SK-N-SH treated with all-trans-retinoic acid at 6 μM for 48 hours (cell line): Measurements from ENCODE around the gene LILRA6.

Experiments used
- ATAC-seq: fragments of 200-7000 bp; cut with Tn5 transposase; 3 replicates; pipeline ENCODE4 v1.9.1; 2020; ENCODE audit warnings: mild to moderate bottlenecking, moderate library complexity
- ARNTL ChIP-seq: fragments of 450-650 bp; formaldehyde crosslinking; IDR thresholded peaks from 2 replicates; pipeline ENCODE4 v1.5.0; 2020; ENCODE audit warnings: low read depth, mild to moderate bottlenecking, moderate library complexity, borderline replicate concordance
- BACH2 ChIP-seq: fragments of 250-450 bp; sonication (Bioruptor Pico); IDR thresholded peaks from 2 replicates; pipeline ENCODE4 v1.9.0; 2021; ENCODE audit warnings: mild to moderate bottlenecking, borderline replicate concordance
- CSDC2 ChIP-seq: fragments of 250-450 bp; sonication (Bioruptor Pico); IDR thresholded peaks from 2 replicates; pipeline ENCODE4 v1.5.0; 2020; ENCODE audit warnings: mild to moderate bottlenecking, moderate library complexity
- ESRRG ChIP-seq: fragments of 250-450 bp; sonication (Bioruptor Pico); IDR thresholded peaks from 2 replicates; pipeline ENCODE4 v1.6.1; 2021; ENCODE audit warnings: mild to moderate bottlenecking
- GLIS3 ChIP-seq: fragments of 250-450 bp; sonication (Bioruptor Pico); IDR thresholded peaks from 2 replicates; pipeline ENCODE4 v1.5.0; 2020; ENCODE audit warnings: mild to moderate bottlenecking, moderate library complexity
- ISL1 ChIP-seq: fragments of 250-450 bp; sonication (Bioruptor Pico); IDR thresholded peaks from 2 replicates; pipeline ENCODE4 v2.1.2; 2022; ENCODE audit warnings: mild to moderate bottlenecking, moderate library complexity
- OSR1 ChIP-seq: fragments of 250-450 bp; sonication (Bioruptor Pico); IDR thresholded peaks from 2 replicates; pipeline ENCODE4 v1.8.0; 2022; ENCODE audit warnings: moderate library complexity, mild to moderate bottlenecking, inconsistent platforms
- PPARA ChIP-seq: fragments of 250-450 bp; sonication (Bioruptor Pico); IDR thresholded peaks from 2 replicates; pipeline ENCODE4 v1.5.0; 2020; ENCODE audit warnings: mild to moderate bottlenecking, borderline replicate concordance
- RARB ChIP-seq: fragments of 250-450 bp; sonication (Bioruptor Pico); IDR thresholded peaks from 2 replicates; pipeline ENCODE4 v1.8.0; 2021; ENCODE audit warnings: mild to moderate bottlenecking, moderate library complexity
- SNAI2 ChIP-seq: fragments of 250-450 bp; sonication (Bioruptor Pico); IDR thresholded peaks from 2 replicates; pipeline ENCODE4 v1.5.0; 2020; ENCODE audit warnings: mild to moderate bottlenecking, moderate library complexity
- TCF4 ChIP-seq: fragments of 250-450 bp; sonication (Bioruptor Pico); IDR thresholded peaks from 2 replicates; pipeline ENCODE4 v1.8.0; 2021; ENCODE audit warnings: mild to moderate bottlenecking, moderate library complexity, borderline replicate concordance
- TOX ChIP-seq: fragments of 250-450 bp; sonication (Bioruptor Pico); IDR thresholded peaks from 2 replicates; pipeline ENCODE4 v1.8.0; 2021; ENCODE audit warnings: mild to moderate bottlenecking, moderate library complexity, borderline replicate concordance
- ZC3H10 ChIP-seq: fragments of 250-450 bp; sonication (Bioruptor Pico); IDR thresholded peaks from 2 replicates; pipeline ENCODE4 v1.5.1; 2021; ENCODE audit warnings: mild to moderate bottlenecking, moderate library complexity
- ZFP3 ChIP-seq: fragments of 250-450 bp; sonication (Bioruptor Pico); IDR thresholded peaks from 2 replicates; pipeline ENCODE4 v1.5.0; 2020; ENCODE audit warnings: mild to moderate bottlenecking, moderate library complexity
- ZNF565 ChIP-seq: fragments of 450-650 bp; formaldehyde crosslinking; conservative IDR thresholded peaks from 2 replicates; pipeline ENCODE4 v1.5.0; 2020; ENCODE audit warnings: low read depth, mild to moderate bottlenecking, moderate library complexity
- ZNF70 ChIP-seq: fragments of 450-650 bp; formaldehyde crosslinking; IDR thresholded peaks from 2 replicates; pipeline ENCODE4 v1.5.0; 2020; ENCODE audit warnings: mild to moderate bottlenecking, moderate library complexity
- ZNF8 ChIP-seq: fragments of 450-650 bp; formaldehyde crosslinking; IDR thresholded peaks from 2 replicates; pipeline ENCODE4 v1.5.0; 2020; ENCODE audit warnings: mild to moderate bottlenecking, moderate library complexity
- TF ChIP-seq, protein P1 (sequence below): fragments of 250-450 bp; sonication (Bioruptor Pico); IDR thresholded peaks from 2 replicates; pipeline ENCODE4 v1.8.0; 2020; ENCODE audit warnings: mild to moderate bottlenecking, moderate library complexity, borderline replicate concordance
- TF ChIP-seq, protein P2 (sequence below): fragments of 250-450 bp; sonication (Bioruptor Pico); IDR thresholded peaks from 2 replicates; pipeline ENCODE4 v1.8.0; 2021; ENCODE audit warnings: low read depth, mild to moderate bottlenecking, moderate library complexity, borderline replicate concordance
- TF ChIP-seq, protein P3 (sequence below): fragments of 250-450 bp; sonication (Bioruptor Pico); IDR thresholded peaks from 2 replicates; pipeline ENCODE4 v1.5.0; 2020; ENCODE audit warnings: mild to moderate bottlenecking, moderate library complexity
- TF ChIP-seq, protein P4 (sequence below): fragments of 250-450 bp; sonication (Bioruptor Pico); IDR thresholded peaks from 2 replicates; pipeline ENCODE4 v1.5.1; 2021; ENCODE audit warnings: mild to moderate bottlenecking, moderate library complexity
- TF ChIP-seq, protein P5 (sequence below): fragments of 250-450 bp; sonication (Bioruptor Pico); IDR thresholded peaks from 2 replicates; pipeline ENCODE4 v1.5.1; 2020; ENCODE audit warnings: low read depth, mild to moderate bottlenecking, moderate library complexity

Gene LILRA6

DNA sequence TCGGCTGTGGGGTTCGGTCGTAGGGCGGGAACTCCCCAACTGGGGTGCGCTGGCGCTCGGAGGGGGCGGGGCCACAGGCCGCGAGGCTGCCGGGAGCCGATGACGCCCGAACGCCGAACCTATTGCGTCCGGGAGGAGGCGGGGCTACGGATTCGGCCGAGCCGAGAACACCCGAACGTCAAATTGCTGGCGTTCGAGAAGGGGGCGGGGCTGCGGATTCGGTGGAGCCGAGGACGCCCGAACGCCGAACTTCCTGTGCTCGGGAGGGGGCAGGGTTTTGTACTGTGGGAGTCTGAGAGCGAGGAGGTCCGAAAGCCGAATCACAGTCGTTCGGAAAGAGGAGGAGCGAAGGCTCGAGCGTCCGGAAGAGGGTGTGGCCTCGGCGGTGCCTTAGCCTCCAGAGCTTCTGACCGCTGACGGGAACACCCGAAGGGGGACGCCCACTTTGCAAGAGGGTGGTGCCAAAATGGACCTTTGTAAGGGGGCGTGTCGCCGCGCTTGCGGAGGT lies 52.0 kb downstream of the LILRA6 start:
- no peak for TF ChIP-seq OSR1 (CRISPR knock-in tag)
- no peak for TF ChIP-seq ZFP3
- TF ChIP-seq RARB (CRISPR knock-in tag): no peak
- TF ChIP-seq PPARA (CRISPR knock-in tag): no peak
- TF ChIP-seq, protein P1, sequence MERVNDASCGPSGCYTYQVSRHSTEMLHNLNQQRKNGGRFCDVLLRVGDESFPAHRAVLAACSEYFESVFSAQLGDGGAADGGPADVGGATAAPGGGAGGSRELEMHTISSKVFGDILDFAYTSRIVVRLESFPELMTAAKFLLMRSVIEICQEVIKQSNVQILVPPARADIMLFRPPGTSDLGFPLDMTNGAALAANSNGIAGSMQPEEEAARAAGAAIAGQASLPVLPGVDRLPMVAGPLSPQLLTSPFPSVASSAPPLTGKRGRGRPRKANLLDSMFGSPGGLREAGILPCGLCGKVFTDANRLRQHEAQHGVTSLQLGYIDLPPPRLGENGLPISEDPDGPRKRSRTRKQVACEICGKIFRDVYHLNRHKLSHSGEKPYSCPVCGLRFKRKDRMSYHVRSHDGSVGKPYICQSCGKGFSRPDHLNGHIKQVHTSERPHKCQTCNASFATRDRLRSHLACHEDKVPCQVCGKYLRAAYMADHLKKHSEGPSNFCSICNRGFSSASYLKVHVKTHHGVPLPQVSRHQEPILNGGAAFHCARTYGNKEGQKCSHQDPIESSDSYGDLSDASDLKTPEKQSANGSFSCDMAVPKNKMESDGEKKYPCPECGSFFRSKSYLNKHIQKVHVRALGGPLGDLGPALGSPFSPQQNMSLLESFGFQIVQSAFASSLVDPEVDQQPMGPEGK (CRISPR knock-in tag): no peak
- TF ChIP-seq, protein P2, sequence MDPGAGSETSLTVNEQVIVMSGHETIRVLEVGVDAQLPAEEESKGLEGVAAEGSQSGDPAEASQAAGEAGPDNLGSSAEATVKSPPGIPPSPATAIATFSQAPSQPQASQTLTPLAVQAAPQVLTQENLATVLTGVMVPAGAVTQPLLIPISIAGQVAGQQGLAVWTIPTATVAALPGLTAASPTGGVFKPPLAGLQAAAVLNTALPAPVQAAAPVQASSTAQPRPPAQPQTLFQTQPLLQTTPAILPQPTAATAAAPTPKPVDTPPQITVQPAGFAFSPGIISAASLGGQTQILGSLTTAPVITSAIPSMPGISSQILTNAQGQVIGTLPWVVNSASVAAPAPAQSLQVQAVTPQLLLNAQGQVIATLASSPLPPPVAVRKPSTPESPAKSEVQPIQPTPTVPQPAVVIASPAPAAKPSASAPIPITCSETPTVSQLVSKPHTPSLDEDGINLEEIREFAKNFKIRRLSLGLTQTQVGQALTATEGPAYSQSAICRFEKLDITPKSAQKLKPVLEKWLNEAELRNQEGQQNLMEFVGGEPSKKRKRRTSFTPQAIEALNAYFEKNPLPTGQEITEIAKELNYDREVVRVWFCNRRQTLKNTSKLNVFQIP (CRISPR knock-in tag): no peak
- TF ChIP-seq, protein P3, sequence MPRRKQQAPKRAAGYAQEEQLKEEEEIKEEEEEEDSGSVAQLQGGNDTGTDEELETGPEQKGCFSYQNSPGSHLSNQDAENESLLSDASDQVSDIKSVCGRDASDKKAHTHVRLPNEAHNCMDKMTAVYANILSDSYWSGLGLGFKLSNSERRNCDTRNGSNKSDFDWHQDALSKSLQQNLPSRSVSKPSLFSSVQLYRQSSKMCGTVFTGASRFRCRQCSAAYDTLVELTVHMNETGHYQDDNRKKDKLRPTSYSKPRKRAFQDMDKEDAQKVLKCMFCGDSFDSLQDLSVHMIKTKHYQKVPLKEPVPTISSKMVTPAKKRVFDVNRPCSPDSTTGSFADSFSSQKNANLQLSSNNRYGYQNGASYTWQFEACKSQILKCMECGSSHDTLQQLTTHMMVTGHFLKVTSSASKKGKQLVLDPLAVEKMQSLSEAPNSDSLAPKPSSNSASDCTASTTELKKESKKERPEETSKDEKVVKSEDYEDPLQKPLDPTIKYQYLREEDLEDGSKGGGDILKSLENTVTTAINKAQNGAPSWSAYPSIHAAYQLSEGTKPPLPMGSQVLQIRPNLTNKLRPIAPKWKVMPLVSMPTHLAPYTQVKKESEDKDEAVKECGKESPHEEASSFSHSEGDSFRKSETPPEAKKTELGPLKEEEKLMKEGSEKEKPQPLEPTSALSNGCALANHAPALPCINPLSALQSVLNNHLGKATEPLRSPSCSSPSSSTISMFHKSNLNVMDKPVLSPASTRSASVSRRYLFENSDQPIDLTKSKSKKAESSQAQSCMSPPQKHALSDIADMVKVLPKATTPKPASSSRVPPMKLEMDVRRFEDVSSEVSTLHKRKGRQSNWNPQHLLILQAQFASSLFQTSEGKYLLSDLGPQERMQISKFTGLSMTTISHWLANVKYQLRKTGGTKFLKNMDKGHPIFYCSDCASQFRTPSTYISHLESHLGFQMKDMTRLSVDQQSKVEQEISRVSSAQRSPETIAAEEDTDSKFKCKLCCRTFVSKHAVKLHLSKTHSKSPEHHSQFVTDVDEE (CRISPR knock-in tag): no peak
- TF ChIP-seq ISL1 (CRISPR knock-in tag): no peak
- TF ChIP-seq ZNF70 (CRISPR knock-in tag): no peak
- no peak for TF ChIP-seq CSDC2 (CRISPR knock-in tag)
- no peak for TF ChIP-seq ZNF565 (CRISPR knock-in tag)
- TF ChIP-seq TCF4: no peak
- no peak for TF ChIP-seq BACH2 (CRISPR knock-in tag)
- no peak for TF ChIP-seq GLIS3 (CRISPR knock-in tag)
- TF ChIP-seq ZNF8: no peak
- peak; percentile 79 for ATAC-seq

DNA sequence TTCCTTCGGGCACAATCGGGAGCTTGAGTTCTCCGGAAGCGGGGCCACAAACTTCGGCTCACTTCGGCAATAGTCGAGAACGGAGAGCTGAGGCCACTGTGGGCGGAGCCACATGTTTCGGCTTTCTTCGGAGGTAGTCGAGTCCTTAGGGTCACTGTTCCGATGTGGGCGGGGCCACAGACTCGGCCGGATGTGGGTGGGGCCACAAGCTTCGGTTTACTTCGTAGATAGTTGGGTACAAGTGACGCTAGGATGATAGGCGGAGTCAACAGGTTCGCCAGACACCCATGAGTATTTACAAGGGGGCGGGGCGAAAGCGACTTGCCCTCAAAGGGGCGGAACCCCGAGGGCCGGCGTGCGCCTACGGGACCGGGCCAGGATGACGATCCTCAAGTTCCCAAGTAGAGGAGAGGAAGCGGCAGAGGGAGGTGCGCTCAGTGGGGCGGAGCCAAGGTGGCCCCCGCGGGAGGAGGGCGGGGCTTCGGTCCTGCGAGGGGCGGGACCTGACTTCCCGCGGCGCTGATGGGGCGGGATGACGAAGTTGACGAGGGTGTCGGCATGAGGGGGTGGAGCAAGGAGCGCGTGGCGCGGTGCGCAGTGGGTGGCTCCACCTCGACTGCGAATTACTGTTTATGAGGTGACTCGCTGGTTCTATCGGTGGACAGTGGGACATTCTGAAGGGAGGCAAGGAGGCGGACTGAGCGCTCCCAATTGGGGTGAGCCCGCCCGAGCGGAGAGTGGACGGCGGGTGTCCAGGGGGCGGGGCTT lies 52.7 kb downstream of the LILRA6 start:
- peak; percentile 72 for ATAC-seq
- TF ChIP-seq ZNF8: no peak
- no peak for TF ChIP-seq PPARA (CRISPR knock-in tag)
- TF ChIP-seq BACH2 (CRISPR knock-in tag): no peak
- no peak for TF ChIP-seq ESRRG (CRISPR knock-in tag)
- no peak for TF ChIP-seq OSR1 (CRISPR knock-in tag)
- TF ChIP-seq, protein P2 (CRISPR knock-in tag): no peak
- TF ChIP-seq, protein P1 (CRISPR knock-in tag): no peak
- TF ChIP-seq, protein P4, sequence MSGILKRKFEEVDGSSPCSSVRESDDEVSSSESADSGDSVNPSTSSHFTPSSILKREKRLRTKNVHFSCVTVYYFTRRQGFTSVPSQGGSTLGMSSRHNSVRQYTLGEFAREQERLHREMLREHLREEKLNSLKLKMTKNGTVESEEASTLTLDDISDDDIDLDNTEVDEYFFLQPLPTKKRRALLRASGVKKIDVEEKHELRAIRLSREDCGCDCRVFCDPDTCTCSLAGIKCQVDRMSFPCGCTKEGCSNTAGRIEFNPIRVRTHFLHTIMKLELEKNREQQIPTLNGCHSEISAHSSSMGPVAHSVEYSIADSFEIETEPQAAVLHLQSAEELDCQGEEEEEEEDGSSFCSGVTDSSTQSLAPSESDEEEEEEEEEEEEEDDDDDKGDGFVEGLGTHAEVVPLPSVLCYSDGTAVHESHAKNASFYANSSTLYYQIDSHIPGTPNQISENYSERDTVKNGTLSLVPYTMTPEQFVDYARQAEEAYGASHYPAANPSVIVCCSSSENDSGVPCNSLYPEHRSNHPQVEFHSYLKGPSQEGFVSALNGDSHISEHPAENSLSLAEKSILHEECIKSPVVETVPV (CRISPR knock-in tag): no peak
- TF ChIP-seq GLIS3 (CRISPR knock-in tag): no peak
- no peak for TF ChIP-seq ZC3H10 (CRISPR knock-in tag)
- no peak for TF ChIP-seq RARB (CRISPR knock-in tag)
- TF ChIP-seq ISL1 (CRISPR knock-in tag): no peak
- TF ChIP-seq, protein P5, sequence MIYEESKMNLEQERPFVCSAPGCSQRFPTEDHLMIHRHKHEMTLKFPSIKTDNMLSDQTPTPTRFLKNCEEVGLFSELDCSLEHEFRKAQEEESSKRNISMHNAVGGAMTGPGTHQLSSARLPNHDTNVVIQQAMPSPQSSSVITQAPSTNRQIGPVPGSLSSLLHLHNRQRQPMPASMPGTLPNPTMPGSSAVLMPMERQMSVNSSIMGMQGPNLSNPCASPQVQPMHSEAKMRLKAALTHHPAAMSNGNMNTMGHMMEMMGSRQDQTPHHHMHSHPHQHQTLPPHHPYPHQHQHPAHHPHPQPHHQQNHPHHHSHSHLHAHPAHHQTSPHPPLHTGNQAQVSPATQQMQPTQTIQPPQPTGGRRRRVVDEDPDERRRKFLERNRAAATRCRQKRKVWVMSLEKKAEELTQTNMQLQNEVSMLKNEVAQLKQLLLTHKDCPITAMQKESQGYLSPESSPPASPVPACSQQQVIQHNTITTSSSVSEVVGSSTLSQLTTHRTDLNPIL (CRISPR knock-in tag): no peak
- no peak for TF ChIP-seq TOX
- TF ChIP-seq SNAI2 (CRISPR knock-in tag): no peak
- no peak for TF ChIP-seq ARNTL (CRISPR knock-in tag)
- TF ChIP-seq, protein P3 (CRISPR knock-in tag): no peak
- no peak for TF ChIP-seq TCF4
